ENCODE data around the gene ASXL1.
A peak's percentile ranks its signal among the peaks of the same experiment; 100 is the strongest.
"Not testable (repeated sequence)": the region's sequence is repeated elsewhere in the genome, so short reads cannot be mapped to it uniquely, and the experiment has no call there.

Gene ASXL1

GRCh38 chr20:32357869-32358631, at the start of gene ASXL1:
Gene ASXL1 (plus strand): TSS chr20:32358331. CDS start chr20:32358776, 445 bp downstream.
- peak; percentile 94 for DNase-seq (ENCODE audit: low read depth)

GRCh38 chr20:32312718-32313424, 45.3 kb upstream of the ASXL1 start:
- no peak for DNase-seq (ENCODE audit: low read depth)

GRCh38 chr20:32314768-32315167, 43.4 kb upstream of the ASXL1 start:
- no peak for DNase-seq (ENCODE audit: low read depth)

GRCh38 chr20:32315399-32315798, 42.7 kb upstream of the ASXL1 start:
- DNase-seq (ENCODE audit: low read depth), result no peak

GRCh38 chr20:32315891-32316290, 42.2 kb upstream of the ASXL1 start:
- no peak for DNase-seq (ENCODE audit: low read depth)

- DNase-seq (ENCODE audit: low read depth), result no peak
Measured at GRCh38 chr20:32316667-32317066, 41.5 kb upstream of the ASXL1 start.

- DNase-seq (ENCODE audit: low read depth), result no peak
Measured at GRCh38 chr20:32319100-32319499, 39.0 kb upstream of the ASXL1 start.

- DNase-seq (ENCODE audit: low read depth), result no peak
Measured at GRCh38 chr20:32320305-32320704, 37.8 kb upstream of the ASXL1 start.

GRCh38 chr20:32321390-32321789, 36.7 kb upstream of the ASXL1 start:
- DNase-seq (ENCODE audit: low read depth), result no peak

- not testable (repeated sequence) for DNase-seq (ENCODE audit: low read depth)
Measured at GRCh38 chr20:32322260-32322659, 35.9 kb upstream of the ASXL1 start.

- not testable (repeated sequence) for DNase-seq (ENCODE audit: low read depth)
Measured at GRCh38 chr20:32323761-32324160, 34.4 kb upstream of the ASXL1 start.

GRCh38 chr20:32325706-32326503, 32.2 kb upstream of the ASXL1 start:
- no peak for DNase-seq (ENCODE audit: low read depth)

GRCh38 chr20:32326504-32326845, 31.7 kb upstream of the ASXL1 start:
- DNase-seq (ENCODE audit: low read depth), result no peak

- no peak for DNase-seq (ENCODE audit: low read depth)
Measured at GRCh38 chr20:32327087-32327681, 30.9 kb upstream of the ASXL1 start.

- no peak for DNase-seq (ENCODE audit: low read depth)
Measured at GRCh38 chr20:32329817-32330554, 28.1 kb upstream of the ASXL1 start.

GRCh38 chr20:32330555-32330897, 27.6 kb upstream of the ASXL1 start:
- DNase-seq (ENCODE audit: low read depth), result no peak

GRCh38 chr20:32332614-32333013, 25.5 kb upstream of the ASXL1 start:
- no peak for DNase-seq (ENCODE audit: low read depth)

GRCh38 chr20:32333181-32333987, 24.7 kb upstream of the ASXL1 start:
- no peak for DNase-seq (ENCODE audit: low read depth)

- DNase-seq (ENCODE audit: low read depth), result no peak
Measured at GRCh38 chr20:32333988-32334885, 23.9 kb upstream of the ASXL1 start.

- no peak for DNase-seq (ENCODE audit: low read depth)
Measured at GRCh38 chr20:32336918-32337347, 21.2 kb upstream of the ASXL1 start.

All from CMK (cell line).